B cell (primary cell): ENCODE data around the gene SYT13.

Experiments used
- CTCF ChIP-seq: fragments of 200-600 bp; IDR thresholded peaks from one replicate; pipeline ENCODE4 v1.8.0; 2022; ENCODE audit warnings: antibody characterized with exemption, mild to moderate bottlenecking
- EZH2 ChIP-seq: IDR thresholded peaks from 2 replicates; pipeline ENCODE4 v1.6.1; 2012; ENCODE audit warnings: borderline replicate concordance, low read depth, mild to moderate bottlenecking, moderate library complexity, low read length; ENCODE audit not compliant: insufficient read depth, poor library complexity, severe bottlenecking

GRCh38 chr11:45252877-45253276 is 33.3 kb downstream of the SYT13 start:
- no peak for TF ChIP-seq EZH2
- no peak for TF ChIP-seq CTCF
